DND-41 (cell line): ENCODE results near the gene TCP11.

Experiments
- EZH2 ChIP-seq: IDR thresholded peaks from 3 replicates; pipeline ENCODE4 v1.6.1; 2012; ENCODE audit warnings: borderline replicate concordance, low read depth, mild to moderate bottlenecking, moderate library complexity, low read length, inconsistent platforms; ENCODE audit not compliant: severe bottlenecking
- TF ChIP-seq, protein P1 (sequence below): IDR thresholded peaks from 2 replicates; pipeline ENCODE4 v1.5.1; 2012; ENCODE audit warnings: borderline replicate concordance, low read length, moderate library complexity, mild to moderate bottlenecking; ENCODE audit not compliant: poor library complexity, severe bottlenecking; ENCODE audit errors: extremely low read depth

DNA sequence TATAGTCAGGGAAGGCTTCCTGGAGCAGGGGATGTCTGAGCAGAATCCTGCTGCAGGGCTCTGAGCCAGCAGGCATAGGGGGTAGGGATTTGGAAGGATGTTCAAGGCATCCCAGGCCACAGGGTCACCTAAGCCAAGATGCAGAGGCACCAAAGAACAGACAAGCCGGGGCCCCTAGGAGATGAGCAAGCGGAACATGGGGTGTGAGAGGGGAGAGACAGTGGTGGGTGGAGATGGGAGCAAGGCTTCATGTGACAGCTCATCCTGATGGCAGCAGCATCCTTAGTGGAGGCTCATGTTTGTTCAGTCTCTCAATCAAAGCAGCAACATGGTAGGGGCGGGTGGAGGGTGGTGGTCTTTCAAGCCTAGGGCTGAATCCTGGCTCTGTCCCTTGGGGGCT lies 29.8 kb upstream of the TCP11 start:
- TF ChIP-seq, protein P1, sequence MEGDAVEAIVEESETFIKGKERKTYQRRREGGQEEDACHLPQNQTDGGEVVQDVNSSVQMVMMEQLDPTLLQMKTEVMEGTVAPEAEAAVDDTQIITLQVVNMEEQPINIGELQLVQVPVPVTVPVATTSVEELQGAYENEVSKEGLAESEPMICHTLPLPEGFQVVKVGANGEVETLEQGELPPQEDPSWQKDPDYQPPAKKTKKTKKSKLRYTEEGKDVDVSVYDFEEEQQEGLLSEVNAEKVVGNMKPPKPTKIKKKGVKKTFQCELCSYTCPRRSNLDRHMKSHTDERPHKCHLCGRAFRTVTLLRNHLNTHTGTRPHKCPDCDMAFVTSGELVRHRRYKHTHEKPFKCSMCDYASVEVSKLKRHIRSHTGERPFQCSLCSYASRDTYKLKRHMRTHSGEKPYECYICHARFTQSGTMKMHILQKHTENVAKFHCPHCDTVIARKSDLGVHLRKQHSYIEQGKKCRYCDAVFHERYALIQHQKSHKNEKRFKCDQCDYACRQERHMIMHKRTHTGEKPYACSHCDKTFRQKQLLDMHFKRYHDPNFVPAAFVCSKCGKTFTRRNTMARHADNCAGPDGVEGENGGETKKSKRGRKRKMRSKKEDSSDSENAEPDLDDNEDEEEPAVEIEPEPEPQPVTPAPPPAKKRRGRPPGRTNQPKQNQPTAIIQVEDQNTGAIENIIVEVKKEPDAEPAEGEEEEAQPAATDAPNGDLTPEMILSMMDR, result no peak
- no peak for TF ChIP-seq EZH2
